ENCODE measurements around the gene MCF2. TPM values are rescaled to one million over a fixed set of nuclear protein-coding genes. Genes with fewer than 3 reads are reported as not detected.

The MCF2 gene
- total RNA-seq, 1 experiment from 2014 or later: 0.15 TPM

DNA sequence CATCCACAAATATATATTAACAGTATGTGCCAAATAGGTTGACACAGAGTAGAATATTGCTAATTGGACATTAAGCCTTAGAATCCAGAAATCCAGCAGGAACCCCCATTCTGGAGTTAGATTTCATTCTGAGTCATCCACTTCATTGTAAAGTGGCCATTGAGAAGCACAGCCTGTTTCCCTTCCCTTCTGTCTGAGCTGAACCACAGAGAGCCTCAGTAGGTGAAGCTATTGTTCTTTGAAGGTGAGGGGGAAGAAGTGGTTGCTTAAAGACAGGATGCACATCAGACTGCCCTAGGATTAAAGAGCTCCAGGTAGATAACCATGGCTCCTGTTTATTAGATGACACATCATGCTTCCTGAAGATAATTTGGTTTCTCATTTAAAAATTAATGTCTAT, 30.6 kb upstream of the MCF2 start:
- intact Hi-C loops (cut with micrococcal nuclease): no loop called here

More for the DNA sequence above, 30.6 kb upstream of the MCF2 start:
- Histone ChIP-seq H3K9me2 (ENCODE audit: insufficient read depth) (no peaks in the 10 kb centered on the region), H3K79me2 (ENCODE audit: insufficient read depth, low read length) (no peaks in the 10 kb centered on the region), H4K20me1 (ENCODE audit: insufficient read depth) (no peaks in the 10 kb centered on the region), H3K4me2 (ENCODE audit: low read length) (no peak overlapping the region), H3K27ac (ENCODE audit: low read depth, low read length) (no peak overlapping the region), H3K4me3 (replicated peaks in 1 of 2; ENCODE audit: low read depth in 1 of 2, low read length in 2 of 2) (no peak overlapping the region), H3K9me3 (ENCODE audit: control insufficient read depth in 1 of 2, insufficient read depth in 1 of 2, low read depth in 1 of 2, low read length in 2 of 2) (no peaks in the 10 kb centered on the region), H3K27me3 (ENCODE audit: insufficient read depth, low read length) (no peaks in the 10 kb centered on the region), H3K4me1 (ENCODE audit: control insufficient read depth in 1 of 2, insufficient read depth in 2 of 2, low read length in 2 of 2) (no peaks in the 10 kb centered on the region), H3K36me3 (ENCODE audit: control insufficient read depth in 1 of 2, insufficient read depth in 2 of 2, low read length in 2 of 2) (no peaks in the 10 kb centered on the region), H3K9ac (ENCODE audit: low read length) (no peak overlapping the region), H2AFZ (ENCODE audit: low read depth, low read length, poor library complexity, severe bottlenecking) (no peak overlapping the region)
- ChIA-PET RAD21 (ENCODE audit: low non-redundant PET in 1 of 2, low total read pairs in 2 of 2, uncharacterized antibody in 2 of 2, unreplicated experiment in 2 of 2) (no interaction called here), CTCF (no interaction called here), POLR2A (no interaction called here)
- no peak for TF ChIP-seq POLR2A (IDR thresholded peaks at IDR 0.05; ENCODE audit: borderline replicate concordance, extremely low read depth, insufficient read depth, insufficient read length)
- no peak for TF ChIP-seq EZH2 (IDR thresholded peaks at IDR 0.05)
- no peak for TF ChIP-seq ELF1 (IDR thresholded peaks at IDR 0.05; ENCODE audit: borderline replicate concordance, low read depth)
- TF ChIP-seq, protein P1, sequence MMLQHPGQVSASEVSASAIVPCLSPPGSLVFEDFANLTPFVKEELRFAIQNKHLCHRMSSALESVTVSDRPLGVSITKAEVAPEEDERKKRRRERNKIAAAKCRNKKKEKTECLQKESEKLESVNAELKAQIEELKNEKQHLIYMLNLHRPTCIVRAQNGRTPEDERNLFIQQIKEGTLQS (IDR thresholded peaks at IDR 0.05): no peak
- TF ChIP-seq JUND (IDR thresholded peaks at IDR 0.05): no peak
- TF ChIP-seq SP1 (IDR thresholded peaks at IDR 0.05; ENCODE audit: low read depth): no peak
- TF ChIP-seq SRF (IDR thresholded peaks at IDR 0.05; ENCODE audit: low read depth): no peak
- no peak for TF ChIP-seq ZNF274 (IDR thresholded peaks at IDR 0.05; ENCODE audit: low read depth, low read length)
- no peak for TF ChIP-seq CBX3 (IDR thresholded peaks at IDR 0.05; ENCODE audit: low read depth)
- TF ChIP-seq FOSL1 (IDR thresholded peaks at IDR 0.05; ENCODE audit: low read depth): no peak
- TF ChIP-seq POLR2AphosphoS5 (IDR thresholded peaks at IDR 0.05; ENCODE audit: low read depth, low read length): no peak
- TF ChIP-seq RAD21 (IDR thresholded peaks at IDR 0.05; ENCODE audit: low read depth): no peak
- no peak for TF ChIP-seq TCF7L2 (IDR thresholded peaks at IDR 0.05; ENCODE audit: borderline replicate concordance, extremely low read depth, insufficient read depth, insufficient read length)
- no peak for TF ChIP-seq CEBPB (IDR thresholded peaks at IDR 0.05; ENCODE audit: low read depth)
- TF ChIP-seq, protein P2, sequence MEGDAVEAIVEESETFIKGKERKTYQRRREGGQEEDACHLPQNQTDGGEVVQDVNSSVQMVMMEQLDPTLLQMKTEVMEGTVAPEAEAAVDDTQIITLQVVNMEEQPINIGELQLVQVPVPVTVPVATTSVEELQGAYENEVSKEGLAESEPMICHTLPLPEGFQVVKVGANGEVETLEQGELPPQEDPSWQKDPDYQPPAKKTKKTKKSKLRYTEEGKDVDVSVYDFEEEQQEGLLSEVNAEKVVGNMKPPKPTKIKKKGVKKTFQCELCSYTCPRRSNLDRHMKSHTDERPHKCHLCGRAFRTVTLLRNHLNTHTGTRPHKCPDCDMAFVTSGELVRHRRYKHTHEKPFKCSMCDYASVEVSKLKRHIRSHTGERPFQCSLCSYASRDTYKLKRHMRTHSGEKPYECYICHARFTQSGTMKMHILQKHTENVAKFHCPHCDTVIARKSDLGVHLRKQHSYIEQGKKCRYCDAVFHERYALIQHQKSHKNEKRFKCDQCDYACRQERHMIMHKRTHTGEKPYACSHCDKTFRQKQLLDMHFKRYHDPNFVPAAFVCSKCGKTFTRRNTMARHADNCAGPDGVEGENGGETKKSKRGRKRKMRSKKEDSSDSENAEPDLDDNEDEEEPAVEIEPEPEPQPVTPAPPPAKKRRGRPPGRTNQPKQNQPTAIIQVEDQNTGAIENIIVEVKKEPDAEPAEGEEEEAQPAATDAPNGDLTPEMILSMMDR (IDR thresholded peaks at IDR 0.05 in 2 of 3, conservative IDR thresholded peaks at IDR 0.05 in 1 of 3; ENCODE audit: borderline replicate concordance in 1 of 3, insufficient read depth in 1 of 3, low read depth in 2 of 3, low read length in 2 of 3): no peak
- TF ChIP-seq, protein P3, sequence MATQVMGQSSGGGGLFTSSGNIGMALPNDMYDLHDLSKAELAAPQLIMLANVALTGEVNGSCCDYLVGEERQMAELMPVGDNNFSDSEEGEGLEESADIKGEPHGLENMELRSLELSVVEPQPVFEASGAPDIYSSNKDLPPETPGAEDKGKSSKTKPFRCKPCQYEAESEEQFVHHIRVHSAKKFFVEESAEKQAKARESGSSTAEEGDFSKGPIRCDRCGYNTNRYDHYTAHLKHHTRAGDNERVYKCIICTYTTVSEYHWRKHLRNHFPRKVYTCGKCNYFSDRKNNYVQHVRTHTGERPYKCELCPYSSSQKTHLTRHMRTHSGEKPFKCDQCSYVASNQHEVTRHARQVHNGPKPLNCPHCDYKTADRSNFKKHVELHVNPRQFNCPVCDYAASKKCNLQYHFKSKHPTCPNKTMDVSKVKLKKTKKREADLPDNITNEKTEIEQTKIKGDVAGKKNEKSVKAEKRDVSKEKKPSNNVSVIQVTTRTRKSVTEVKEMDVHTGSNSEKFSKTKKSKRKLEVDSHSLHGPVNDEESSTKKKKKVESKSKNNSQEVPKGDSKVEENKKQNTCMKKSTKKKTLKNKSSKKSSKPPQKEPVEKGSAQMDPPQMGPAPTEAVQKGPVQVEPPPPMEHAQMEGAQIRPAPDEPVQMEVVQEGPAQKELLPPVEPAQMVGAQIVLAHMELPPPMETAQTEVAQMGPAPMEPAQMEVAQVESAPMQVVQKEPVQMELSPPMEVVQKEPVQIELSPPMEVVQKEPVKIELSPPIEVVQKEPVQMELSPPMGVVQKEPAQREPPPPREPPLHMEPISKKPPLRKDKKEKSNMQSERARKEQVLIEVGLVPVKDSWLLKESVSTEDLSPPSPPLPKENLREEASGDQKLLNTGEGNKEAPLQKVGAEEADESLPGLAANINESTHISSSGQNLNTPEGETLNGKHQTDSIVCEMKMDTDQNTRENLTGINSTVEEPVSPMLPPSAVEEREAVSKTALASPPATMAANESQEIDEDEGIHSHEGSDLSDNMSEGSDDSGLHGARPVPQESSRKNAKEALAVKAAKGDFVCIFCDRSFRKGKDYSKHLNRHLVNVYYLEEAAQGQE (IDR thresholded peaks at IDR 0.05; ENCODE audit: low read depth): no peak
- TF ChIP-seq, protein P4, sequence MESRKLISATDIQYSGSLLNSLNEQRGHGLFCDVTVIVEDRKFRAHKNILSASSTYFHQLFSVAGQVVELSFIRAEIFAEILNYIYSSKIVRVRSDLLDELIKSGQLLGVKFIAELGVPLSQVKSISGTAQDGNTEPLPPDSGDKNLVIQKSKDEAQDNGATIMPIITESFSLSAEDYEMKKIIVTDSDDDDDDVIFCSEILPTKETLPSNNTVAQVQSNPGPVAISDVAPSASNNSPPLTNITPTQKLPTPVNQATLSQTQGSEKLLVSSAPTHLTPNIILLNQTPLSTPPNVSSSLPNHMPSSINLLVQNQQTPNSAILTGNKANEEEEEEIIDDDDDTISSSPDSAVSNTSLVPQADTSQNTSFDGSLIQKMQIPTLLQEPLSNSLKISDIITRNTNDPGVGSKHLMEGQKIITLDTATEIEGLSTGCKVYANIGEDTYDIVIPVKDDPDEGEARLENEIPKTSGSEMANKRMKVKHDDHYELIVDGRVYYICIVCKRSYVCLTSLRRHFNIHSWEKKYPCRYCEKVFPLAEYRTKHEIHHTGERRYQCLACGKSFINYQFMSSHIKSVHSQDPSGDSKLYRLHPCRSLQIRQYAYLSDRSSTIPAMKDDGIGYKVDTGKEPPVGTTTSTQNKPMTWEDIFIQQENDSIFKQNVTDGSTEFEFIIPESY (IDR thresholded peaks at IDR 0.05; ENCODE audit: extremely low read depth, insufficient replicate concordance, low read length): no peak
- DNase-seq (ENCODE audit: low read depth, low spot score) (no peak), ATAC-seq (0 out of 2 replicates have a peak, but pooled peaks have one; percentile 38)
- BruUV-seq (replicated peaks): no TSS peak

Measured in HCT116 (cell line).